ENCODE data around the gene TMEM125.
A peak's percentile ranks its signal among the peaks of the same experiment; 100 is the strongest.

Gene TMEM125

DNA sequence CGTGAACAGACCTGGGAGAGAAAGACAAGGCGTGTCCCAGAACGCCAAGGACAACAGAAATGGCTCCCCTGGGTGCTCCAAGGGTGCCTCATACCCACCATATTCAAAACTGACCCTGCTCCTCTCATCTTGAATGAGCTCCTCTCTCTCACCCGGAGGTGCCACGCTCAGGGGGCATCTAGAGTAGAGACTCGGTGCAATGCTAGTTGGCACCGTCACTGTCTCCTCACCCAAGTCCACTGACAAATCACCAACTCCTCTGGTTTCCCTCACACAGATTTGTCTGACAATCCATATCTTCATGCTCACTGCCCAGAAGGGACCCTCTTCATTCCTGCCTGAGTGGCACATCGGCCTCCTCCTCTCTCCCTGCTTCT lies 5.0 kb downstream of the TMEM125 start:
- DNase-seq, result no peak

DNA sequence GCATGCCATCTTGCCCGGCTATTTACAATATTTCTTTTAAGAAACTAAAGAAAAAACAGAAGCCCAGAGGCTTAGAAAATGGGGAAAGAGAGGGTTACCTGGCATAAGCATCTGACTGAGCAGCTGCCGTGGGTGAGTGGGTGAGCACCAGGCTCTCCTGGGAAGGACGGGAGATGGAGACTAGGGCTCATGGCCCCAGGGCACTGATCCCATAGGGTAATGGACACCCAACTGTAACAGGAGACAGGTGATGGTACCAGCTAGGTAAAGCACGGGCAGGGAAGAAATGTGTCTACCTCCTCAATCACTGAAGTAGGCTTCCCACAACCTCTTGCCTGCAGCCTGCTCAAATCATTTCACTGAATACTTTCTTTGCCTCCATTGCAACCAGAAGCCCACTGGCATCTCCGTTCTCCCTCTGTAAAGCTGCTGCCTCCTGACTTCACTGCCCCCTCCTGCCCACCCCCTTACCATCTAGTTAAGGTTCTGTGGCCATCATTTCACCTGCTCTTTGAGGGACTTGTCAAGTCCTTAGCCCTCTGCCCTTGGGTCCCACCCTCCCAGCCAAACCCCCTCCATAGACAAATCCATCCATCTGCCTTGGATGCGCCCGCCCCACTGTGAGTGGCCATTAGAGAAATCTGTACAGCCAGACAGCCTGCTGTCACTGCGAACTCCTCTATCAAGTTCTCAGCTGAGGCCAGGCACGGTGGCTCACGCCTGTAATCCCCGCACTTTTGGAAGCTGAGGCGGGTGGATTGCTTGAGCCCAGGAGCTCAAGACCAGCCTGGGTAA lies 6.2 kb downstream of the TMEM125 start:
- DNase-seq, result no peak

DNA sequence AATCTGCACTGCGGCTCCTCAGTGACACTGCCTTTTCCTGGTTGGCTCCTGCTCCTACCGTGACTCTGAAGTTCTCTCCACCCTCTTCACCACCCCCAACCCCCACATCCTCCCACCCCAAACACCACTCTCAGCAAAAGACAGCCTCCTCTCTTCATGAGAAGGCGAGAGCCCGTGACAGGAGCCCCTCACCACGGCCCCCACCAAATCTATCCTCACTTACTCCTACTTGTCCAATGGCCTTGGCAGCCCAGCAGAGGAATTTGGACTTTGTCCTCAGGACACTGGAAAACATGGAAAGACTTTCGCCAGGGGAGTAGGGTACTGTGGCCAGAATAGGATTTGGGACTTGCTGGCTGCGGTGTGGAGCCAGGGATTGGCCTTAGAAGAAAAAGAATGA lies 6.9 kb downstream of the TMEM125 start:
- DNase-seq, result no peak

DNA sequence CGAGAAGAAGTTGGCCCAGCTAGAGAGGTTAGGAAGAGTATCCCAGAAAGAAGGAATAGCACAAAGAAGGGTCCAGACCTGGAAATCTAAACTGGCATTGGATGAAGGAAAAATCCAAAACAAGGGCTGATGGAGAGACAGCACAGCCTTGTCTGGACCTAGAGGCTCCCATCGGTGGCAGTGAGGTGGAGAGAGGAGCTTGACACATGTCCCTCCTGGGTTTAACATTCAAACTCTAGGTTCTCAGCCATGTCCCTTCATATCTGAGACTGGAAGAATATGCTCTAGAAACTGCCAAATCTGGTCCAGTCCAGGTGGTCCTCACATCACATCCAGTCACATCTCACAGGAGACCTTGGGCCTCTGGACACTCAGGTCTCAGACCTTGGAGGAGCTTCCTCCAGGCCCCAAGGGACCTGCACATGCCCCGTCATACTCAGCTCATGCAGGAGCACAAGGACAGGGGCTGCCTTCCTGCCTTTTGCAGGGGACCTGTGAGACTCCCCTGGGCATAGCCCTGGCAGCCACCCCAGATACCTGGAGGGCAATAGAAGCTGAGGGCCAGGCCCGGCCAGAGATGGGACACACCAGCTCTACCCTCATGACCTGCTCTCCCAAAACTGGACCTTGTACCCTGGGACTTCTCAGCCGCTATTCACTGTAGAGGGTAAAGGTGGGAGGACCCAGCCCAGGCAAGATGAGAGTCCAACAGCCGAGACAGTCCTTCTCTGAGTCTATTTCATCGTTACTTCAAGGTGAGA lies 7.5 kb downstream of the TMEM125 start:
- DNase-seq, result no peak

DNA sequence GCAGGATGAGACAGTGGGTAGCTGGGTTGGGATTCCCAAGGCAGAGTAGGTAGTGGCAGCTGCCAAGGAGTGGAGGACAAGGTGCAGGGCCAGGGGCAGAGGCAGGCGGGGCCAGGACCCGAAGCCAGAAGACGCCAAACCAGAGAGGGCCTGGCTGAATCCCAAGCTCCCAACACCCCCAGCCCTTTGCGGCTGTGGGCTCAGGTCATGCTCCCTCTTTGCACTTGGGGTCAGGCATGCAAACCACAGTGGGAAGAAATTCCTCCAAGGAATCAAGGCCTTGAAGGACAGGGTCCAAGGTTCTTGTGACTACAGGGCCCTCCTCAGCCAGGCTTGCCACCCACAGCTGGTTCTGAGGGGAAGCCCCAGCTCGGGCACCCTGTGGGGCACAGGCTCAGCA lies 9.4 kb downstream of the TMEM125 start:
- no peak for DNase-seq

DNA sequence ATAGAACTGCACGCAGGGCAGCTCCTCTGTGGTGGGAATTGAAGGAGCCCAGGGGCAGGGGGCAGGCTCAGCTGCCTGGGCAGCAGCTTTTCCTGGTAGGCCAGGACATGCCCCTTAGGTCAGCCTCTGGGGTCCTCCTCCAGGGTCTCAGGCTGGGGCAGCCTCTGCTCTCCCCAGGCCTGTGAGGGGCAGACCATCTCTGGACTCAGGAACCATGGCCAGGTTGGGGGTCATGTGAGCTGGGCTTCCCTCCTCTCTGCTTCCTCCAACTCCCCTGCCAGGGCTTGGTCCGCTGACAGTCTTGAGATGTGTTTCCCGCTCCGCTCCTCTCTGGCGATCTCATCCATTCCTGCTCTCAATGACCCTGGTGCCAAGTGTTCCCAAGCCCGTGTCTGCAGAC lies 9.9 kb downstream of the TMEM125 start:
- no peak for DNase-seq

DNA sequence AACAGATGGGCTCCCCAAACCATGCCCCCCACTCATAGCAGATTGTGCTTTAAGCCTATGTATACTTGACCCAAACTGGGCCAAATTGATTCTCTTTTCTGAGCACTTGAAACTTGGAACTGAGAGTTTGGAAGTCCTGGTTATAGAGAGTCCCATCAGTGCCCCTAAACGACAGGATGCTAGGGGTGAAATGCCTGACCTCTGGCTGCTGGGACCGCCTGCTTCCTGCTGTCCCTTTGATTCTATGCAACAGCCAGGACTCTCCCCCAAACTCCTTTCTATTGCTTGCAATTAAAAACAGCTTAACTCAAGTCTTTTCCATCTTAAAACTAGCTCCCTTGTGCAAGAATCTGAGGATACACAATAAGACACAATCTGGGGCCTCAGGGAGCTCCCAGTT lies 10.9 kb downstream of the TMEM125 start:
- no peak for DNase-seq

DNA sequence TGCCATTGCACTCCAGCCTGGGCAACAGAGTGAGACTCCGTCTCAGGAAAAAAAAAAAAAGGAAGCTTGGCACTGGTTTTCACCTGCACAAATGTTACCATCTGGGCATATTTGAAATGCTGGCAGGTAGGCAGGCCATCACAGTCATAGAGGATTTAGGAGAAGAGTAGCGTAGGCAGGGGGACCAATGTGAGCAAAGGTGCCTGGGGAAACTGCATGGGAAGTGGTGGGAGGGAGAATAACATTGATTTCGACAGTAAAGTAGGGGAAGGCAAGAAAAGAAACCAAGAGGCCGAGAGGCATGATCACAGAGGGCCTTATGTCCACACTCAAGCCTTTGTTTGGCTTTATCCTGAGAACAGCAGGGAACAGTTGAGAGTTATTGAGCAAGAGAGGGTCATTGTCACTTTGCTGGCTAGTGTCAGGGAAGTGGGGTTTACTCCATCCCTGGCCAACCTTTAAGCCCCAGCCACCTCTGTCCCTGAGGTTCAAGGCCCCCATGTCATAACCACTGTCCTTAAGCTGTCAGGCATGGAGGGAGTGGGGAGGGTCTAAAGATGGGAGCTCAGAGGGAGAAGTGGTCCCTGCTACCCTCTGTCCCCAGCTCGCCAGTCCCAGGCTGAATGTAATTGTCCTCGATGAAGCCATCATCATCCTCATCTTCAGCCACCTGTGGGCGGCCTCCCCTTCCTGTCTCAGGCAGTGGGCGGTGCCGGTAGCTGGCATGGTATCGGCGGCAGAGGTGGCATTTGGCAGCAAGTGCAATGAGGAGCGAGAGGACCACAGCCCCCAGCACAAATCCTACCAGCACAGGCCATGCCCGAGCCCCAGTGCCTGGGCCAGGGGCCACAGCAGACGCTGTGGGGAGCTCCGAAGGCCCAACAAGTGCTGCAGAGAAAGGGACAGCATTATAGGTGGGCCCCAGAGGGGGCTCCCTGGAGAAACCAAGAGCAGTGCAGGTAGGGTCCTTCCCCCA lies 12.7 kb downstream of the TMEM125 start:
- no peak for DNase-seq

DNA sequence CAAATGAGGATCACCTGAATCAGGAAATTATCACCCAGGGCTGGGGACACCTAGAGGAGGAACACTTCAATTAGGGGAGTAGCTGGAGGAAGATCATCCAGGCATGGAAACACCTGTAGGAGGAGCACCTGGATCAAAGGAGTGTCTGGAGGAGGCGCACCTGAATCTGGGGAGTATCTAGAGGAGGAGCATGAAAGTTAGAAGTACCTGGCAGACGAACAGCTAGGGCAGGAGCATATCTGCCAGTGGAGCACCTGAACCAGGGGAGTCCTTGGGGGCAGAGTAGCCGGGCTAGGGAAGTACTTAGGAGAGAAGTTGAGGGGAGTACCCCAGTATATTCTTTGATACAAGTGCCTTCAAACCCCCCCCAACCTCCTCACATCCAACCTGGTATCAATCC lies 14.3 kb downstream of the TMEM125 start:
- DNase-seq, result no peak

DNA sequence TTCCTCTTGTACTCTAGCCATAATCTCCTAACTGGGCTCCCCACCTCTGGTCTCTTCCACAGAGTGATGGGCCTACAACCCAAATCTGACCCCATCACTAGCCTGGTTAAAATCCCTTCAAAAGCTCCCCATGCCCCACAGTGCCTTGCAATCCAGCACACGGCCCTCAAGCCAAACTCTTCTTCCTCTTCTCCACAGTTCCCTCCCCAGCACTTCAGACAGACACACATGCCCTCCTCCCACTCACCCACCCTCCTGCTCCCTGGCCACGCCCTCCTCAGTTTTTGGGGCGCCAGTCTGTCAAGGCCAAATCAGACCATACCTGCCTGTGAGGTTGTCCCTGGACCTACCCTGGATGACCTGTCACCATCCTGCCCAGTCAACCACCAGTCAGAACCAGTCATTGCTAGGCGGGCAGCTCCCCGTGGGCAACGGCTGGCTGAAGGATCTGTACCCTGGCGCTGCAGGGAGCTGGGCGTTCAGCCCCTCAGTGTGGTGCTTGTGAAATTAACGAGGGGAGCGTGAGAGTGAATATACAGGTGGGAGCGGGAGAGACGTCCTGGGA lies 14.8 kb downstream of the TMEM125 start:
- DNase-seq, result no peak

DNA sequence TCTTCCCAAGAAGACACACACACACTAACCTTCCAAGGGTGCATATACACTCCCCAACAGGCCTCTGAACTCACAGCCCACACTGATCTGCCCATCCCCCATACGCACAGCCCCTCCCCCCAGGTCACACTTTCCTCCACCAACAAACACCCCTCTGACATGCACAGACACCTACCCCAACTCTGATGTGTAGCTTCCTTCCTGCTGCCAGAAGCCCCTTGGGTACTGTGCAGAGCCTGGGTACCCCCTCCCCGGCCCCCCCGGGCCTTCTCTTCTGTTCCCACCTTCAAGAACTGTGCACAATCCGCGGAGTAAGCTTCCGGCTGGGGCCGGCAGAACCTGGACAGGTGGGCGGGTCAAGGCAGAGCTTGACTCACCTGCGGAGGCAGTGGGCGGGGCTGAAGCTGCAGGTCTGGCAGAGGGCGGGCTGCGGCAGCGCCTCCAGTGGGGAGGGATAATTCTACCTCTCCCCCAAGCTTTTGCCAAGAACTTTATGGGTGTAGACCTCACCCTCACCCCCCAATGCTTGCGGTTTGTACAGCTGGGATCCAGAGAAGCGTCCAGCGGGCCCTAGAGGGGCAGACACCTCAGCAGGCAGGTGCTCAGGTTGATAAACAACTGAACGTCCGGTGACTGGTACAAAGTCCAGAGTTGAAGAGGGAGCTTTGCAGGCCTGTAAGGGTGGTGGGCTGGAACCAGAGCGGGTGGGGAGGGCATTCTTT lies 15.6 kb downstream of the TMEM125 start, which contains the start of gene C1orf210:
Gene C1orf210 (minus strand): TSS at position 313 of the 722 bp plus-strand sequence. CDS start 2,311 bp downstream, outside the sequence.
- DNase-seq, result no peak

DNA sequence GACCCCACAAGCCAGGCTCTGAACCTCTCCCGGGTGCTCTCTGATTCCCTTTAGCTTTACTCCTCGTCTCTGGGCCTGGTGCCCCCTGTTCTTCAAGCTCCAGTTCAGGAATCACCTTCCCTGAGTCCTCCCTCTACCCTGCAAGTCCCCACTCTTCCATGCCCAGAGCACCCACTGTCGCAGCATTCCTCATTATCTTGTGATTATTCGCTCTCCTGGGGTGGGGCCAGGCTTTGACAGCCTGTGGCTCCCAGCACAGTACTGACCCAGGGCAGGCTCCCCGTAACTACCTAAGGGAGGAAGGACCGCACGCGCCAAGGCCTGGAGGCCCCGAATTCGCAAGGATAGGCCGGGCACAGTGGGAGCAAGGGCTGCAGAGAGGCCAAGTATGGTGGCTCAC lies 16.3 kb downstream of the TMEM125 start:
- no peak for DNase-seq

DNA sequence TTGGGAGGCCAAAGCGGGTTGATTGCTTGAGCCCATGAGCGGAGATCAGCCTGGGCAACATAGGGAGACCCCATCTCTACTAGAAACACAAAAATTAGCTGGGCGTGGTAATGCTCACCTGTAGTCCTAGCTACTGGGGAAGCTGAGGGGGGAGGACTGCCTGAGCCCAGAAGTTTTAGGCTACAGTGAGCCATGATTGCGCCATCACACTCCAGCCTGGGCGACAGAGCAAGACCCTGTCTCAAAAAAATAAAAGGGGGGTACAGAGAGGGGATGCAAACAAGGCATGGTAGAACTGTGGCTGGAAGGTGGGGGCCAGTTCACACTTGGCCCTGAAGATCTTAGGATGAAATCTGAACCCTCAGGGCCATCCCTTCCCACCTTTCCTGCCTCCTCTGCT lies 16.8 kb downstream of the TMEM125 start:
- DNase-seq, result no peak

DNA sequence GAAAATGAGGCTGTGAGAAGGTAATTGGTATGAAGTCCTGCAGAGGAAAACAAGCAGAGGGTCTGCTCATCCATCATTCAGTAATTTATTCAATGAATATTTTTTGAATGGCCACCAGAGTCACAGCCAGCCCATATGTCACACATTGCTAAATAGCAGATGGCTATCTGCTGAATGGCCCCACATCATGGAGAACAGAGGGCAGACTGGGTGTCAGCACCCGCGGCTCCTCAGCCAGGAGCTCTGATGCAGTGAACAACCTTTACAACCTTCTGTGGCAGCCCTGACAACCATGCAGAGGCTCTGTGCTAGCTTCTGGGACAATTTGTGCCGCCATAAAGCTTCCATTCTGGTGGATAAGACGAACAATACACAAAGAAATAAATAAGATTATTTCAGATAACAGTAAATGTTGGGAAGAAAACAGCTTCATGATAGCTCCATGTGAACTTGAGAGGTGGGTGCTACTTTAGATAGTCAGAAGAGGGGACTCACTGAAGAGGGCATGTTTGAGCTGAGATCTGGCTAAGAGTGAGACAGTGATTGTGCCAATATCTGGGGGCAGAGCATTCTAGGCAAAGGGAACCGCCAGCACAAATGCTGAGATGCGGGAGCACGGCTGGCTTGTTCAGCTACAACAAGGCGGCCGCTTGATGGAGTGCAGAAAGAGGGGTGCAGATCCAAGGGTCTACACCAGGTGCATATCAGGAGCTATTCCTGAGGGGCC lies 18.4 kb downstream of the TMEM125 start:
- DNase-seq, result no peak

DNA sequence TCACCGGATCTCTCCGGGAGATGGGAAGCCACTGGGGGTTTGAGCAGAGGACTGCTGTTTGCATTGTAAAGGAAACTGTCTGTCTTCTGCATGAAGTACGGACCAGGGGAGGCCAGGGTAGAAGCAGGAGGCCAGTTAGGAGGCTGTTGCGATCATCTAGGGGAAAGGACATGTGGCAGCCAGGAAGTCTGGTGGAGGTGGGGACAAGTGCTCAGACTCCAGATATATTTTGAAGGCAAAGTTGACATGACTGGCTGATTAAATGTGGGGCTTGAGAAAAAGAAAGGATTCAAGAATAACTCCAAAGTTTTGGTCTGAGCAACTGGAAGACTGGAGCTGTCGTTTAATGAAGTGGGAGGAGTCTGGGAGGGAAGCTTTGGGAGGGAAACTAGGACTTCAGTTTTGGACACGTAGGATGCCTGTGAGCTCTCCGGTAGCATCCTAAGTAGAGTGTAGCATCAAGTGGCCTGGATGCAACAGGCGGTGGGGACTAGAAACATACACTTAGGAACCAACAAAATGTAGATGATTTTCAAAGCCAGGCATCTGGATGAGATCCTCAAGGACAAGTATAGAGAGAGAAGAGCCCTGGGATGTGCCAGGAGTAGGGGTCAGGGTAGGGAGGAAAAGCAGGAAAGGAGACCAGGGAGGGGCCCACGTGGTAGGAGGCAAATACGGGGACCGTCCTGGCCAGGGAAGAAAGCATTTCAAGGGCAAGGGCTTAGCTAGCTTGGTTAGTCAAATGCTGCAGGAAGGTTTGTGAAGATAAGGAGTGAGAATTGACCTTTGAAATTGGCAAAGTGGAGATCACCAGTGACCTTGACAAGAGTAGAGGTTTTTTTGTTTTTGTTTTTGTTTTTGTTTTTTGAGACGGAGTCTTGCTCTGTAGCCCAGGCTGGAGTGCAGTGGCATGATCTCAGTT lies 19.3 kb downstream of the TMEM125 start:
- no peak for DNase-seq

DNA sequence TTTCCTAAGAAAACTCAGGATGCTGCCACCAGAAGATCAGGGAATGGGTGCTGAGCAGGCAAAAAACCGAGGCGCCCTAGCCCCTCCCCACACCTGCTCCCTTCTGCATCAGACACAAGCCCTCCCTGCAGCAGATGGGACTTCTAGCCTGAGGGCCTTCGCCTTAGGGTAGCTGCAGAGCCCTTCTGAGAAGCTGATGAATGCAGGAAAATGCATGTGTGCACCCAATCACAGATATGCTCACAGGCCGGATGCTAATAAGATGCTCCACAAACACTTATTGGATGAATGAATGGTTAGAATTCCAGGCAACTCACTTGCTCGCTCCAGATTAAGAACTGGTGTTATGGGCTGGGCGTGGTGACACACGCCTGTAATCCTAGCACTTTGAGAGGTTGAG lies 22.4 kb downstream of the TMEM125 start:
- no peak for DNase-seq

DNA sequence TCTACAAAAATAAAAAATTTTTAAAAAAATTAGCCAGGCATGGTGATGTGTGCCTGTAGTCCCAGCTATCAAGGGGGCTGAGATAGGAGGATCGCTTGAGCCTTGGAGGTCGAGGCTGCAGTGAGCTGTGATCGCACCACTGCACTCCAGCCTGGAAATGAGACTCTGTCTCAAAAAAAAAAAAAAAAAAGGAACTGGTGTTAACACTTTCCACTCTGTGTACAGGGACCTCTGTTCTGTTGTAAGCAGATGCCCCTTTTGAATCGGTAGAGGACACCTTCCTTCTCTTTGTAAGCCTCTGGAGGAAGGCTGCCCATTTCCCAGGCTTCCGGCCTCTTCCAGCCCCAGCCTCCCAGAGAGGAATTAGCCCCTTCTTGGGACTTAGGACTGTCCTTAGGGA lies 22.9 kb downstream of the TMEM125 start:
- no peak for DNase-seq

DNA sequence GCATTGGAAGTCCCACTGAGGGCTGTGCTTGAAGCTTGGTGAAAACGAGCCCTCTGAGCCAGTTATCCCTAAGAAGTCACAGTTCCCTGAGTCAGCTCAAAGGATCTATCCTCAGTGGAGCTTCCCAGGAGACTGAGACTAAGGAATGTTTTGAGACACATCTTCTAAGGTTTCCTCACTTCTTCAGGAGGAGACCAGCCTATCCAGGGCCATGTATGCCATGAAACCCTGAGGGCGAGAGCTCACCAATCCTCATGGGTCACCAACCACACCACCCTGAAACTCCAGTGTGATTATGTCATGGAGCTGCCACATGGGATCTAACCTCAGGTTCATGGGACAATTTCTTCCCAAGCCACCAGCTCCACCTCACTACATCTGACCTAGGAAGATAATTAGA lies 23.4 kb downstream of the TMEM125 start:
- peak; percentile 58 for DNase-seq

DNA sequence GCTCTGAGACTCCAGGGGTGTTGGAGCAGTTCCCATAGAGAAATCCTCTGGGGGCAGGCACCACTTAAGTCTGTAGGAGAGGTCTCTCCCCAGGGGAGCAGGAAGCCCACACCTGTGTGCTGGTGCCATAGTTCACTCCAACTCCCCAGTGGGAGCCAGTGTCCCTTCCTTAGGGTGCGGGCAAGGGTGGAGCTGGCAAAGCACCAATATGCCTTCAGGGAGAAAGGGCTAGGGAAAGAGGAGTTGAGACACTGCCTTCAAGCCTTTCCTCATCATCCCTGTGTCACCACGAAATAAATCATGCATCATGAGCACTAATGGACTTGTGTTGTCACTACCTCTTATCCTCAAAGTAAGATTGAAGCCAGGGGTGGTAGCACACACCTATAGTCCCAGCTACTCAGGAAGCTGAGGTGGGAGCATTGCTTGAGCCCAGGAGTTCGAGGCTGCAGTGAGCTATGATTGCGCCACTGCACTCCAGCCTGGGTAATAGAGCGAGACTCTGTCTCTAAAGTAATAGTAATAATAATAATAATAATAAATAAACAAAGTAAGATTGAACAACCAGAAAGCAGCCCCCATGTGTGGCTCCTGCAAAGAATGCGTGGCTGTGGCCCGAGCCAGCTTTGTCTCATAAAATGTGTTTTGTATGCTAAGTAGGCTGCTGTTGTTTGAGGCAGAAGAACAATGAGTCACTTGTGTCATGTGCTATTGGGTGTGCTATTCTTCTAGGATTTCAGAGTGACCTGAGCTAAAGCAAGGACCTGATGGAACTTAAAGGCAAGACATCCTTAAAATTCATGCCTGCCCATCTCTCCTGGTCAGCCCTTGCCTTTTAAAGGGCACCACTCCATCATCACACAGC lies 24.3 kb downstream of the TMEM125 start:
- DNase-seq, result peak; percentile 49
